ENCODE results near the gene LCLAT1.

DNA sequence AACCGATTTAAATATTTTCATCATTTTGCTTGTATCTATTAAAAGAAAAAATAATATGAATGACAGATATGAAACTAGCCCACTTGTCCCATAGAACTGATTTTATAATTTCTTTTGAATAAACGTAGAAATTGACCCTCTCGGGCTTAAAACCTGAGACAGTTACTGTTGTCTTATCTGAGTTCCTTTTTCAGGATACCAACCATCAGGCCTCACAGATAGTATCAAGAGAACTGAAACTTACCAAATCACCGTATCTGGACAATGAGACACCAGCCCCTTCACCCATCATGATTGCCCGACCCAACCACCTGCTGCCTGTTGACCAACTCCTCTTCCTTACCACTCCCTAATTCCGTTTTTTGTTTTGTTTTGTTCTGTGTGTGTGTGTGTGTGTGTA is 53.7 kb downstream of the LCLAT1 start:
- TF ChIP-seq GATA2 (IDR thresholded peaks at IDR 0.05; ENCODE audit: low read depth, low read length) (no peak), GATA3 (IDR thresholded peaks at IDR 0.05; ENCODE audit: low read depth, low read length) (no peak)

All from SH-SY5Y (cell line).